PC-9 (cell line): ENCODE data around the gene C1orf105. TPM values are rescaled to one million over a fixed set of nuclear protein-coding genes. Genes with fewer than 3 reads are reported as not detected.

Experiments used
- BruUV-seq: library from RNA; stranded (reverse); fragments of 400-500 nt; replicated peaks from 2 replicates; lab custom pipeline; 2021; lab: Mats Ljungman, UMichigan
- CTCF ChIA-PET: fragments of 300-600 bp; sonication (Branson Sonifier 250); formaldehyde crosslinking; loops from one replicate; lab custom pipeline; 2022; ENCODE audit warnings: antibody characterized with exemption; lab: Charles Lee
- POLR2A ChIA-PET: fragments of 300-600 bp; sonication (Branson Sonifier 250); formaldehyde crosslinking; loops from one replicate; lab custom pipeline; 2022; ENCODE audit warnings: antibody characterized with exemption; ENCODE audit not compliant: unreplicated experiment; lab: Charles Lee
- DNase-seq, 2 experiments: peaks; one replicate each; pipeline versions ENCODE4 v3.0.0 to v3.0.0-alpha.2; 2015 to 2022; ENCODE audit warnings: mixed read lengths in 1 of 2
- H2AFZ ChIP-seq: fragments of 200-600 bp; sonication (generic); 2 replicates; pipeline ENCODE4 v1.8.1; 2017; ENCODE audit warnings: antibody characterized with exemption
- H3F3A ChIP-seq: fragments of 200-600 bp; sonication (generic); 2 replicates; pipeline ENCODE4 v1.8.1; 2017; ENCODE audit warnings: antibody characterized with exemption, mild to moderate bottlenecking, low read depth; ENCODE audit not compliant: insufficient read depth
- H3K27ac ChIP-seq: fragments of 200-600 bp; sonication (generic); 2 replicates; pipeline ENCODE4 v1.6.1; 2016; ENCODE audit warnings: mixed run types
- H3K27me3 ChIP-seq: fragments of 200-600 bp; sonication (generic); 2 replicates; pipeline ENCODE4 v1.6.1; 2016; ENCODE audit warnings: low read depth, mixed run types; ENCODE audit not compliant: insufficient read depth
- H3K36me3 ChIP-seq: fragments of 200-600 bp; sonication (generic); 2 replicates; pipeline ENCODE4 v1.6.1; 2016; ENCODE audit warnings: low read depth, mixed run types
- H3K4me1 ChIP-seq: fragments of 200-600 bp; sonication (generic); replicated peaks from 2 replicates; pipeline ENCODE4 v1.6.1; 2016; ENCODE audit warnings: mixed run types; ENCODE audit not compliant: insufficient read depth
- H3K4me2 ChIP-seq: fragments of 200-600 bp; sonication (generic); 2 replicates; pipeline ENCODE4 v1.6.1; 2017; ENCODE audit warnings: mixed run types
- H3K4me3 ChIP-seq: fragments of 200-600 bp; sonication (generic); 2 replicates; pipeline ENCODE4 v1.6.1; 2016; ENCODE audit warnings: mixed run types
- H3K79me2 ChIP-seq: fragments of 200-600 bp; sonication (generic); 2 replicates; pipeline ENCODE4 v1.6.1; 2017; ENCODE audit warnings: low read depth, mixed run types
- H3K9me2 ChIP-seq: fragments of 200-600 bp; sonication (generic); 2 replicates; pipeline ENCODE4 v1.8.1; 2017; ENCODE audit warnings: mild to moderate bottlenecking; ENCODE audit not compliant: insufficient read depth
- H3K9me3 ChIP-seq: fragments of 200-600 bp; sonication (generic); 2 replicates; pipeline ENCODE4 v1.8.1; 2016; ENCODE audit warnings: low read depth; ENCODE audit not compliant: insufficient read depth
- H4K20me1 ChIP-seq: fragments of 200-600 bp; sonication (generic); 2 replicates; pipeline ENCODE4 v1.8.1; 2017; ENCODE audit not compliant: insufficient read depth
- CTCF ChIP-seq: fragments of 200-600 bp; sonication (generic); conservative IDR thresholded peaks from 2 replicates; pipeline ENCODE4 v1.6.1; 2017; ENCODE audit warnings: mixed run types, antibody characterized with exemption, mild to moderate bottlenecking, moderate library complexity
- EZH2 ChIP-seq: fragments of 200-600 bp; sonication (generic); IDR thresholded peaks from 2 replicates; pipeline ENCODE4 v1.8.0; 2017; ENCODE audit warnings: antibody characterized with exemption, low read depth
- intact Hi-C: fragments of 100-400 bp; cut with micrococcal nuclease; formaldehyde crosslinking; loops from one replicate; pipeline ENCODE4 v1.10.0; 2022; ENCODE audit not compliant: unreplicated experiment
- total RNA-seq: library from RNA; stranded (reverse); gene quantifications from 2 replicates; pipeline ENCODE4 v1.2.3, GENCODE V29; 2021

C1orf105 gene
- total RNA-seq, 1 experiment from 2014 or later: not detected

GRCh38 chr1:172395576-172395975 lies 24.9 kb upstream of the C1orf105 start:
- BruUV-seq: no TSS peak
- H3K9me3 ChIP-seq: no peaks in the 10 kb centered on the region
- no peaks in the 10 kb centered on the region for H4K20me1 ChIP-seq
- no peaks in the 10 kb centered on the region for H3K36me3 ChIP-seq
- no peaks in the 10 kb centered on the region for H3K27me3 ChIP-seq
- no peaks in the 10 kb centered on the region for H3F3A ChIP-seq
- POLR2A ChIA-PET: no interaction called here
- no peak overlapping the region for H3K27ac ChIP-seq
- no peak overlapping the region for H3K4me3 ChIP-seq
- no peaks in the 10 kb centered on the region for H3K4me1 ChIP-seq
- CTCF ChIA-PET: no interaction called here
- H3K9me2 ChIP-seq: no peaks in the 10 kb centered on the region
- intact Hi-C loops: loop anchor here (5.0 kb wide), 1 partner anchor 303 kb away; no protein-coding TSS in a partner anchor
- H3K79me2 ChIP-seq: no peaks in the 10 kb centered on the region
- no peak overlapping the region for H3K4me2 ChIP-seq
- TF ChIP-seq CTCF (no peak), EZH2 (no peak)
- H2AFZ ChIP-seq: no peak overlapping the region
- no peak for DNase-seq

- H3K4me1 ChIP-seq: no peaks in the 10 kb centered on the region
- H3F3A ChIP-seq: no peaks in the 10 kb centered on the region
Observed at GRCh38 chr1:172397221-172397620, 23.3 kb upstream of the C1orf105 start.

GRCh38 chr1:172397633-172398032 lies 22.9 kb upstream of the C1orf105 start:
- H3F3A ChIP-seq: no peaks in the 10 kb centered on the region
- no peaks in the 10 kb centered on the region for H3K27me3 ChIP-seq
- no peak for DNase-seq
- H3K4me2 ChIP-seq: no peak overlapping the region
- intact Hi-C loops: loop anchor here (2.0 to 5.0 kb wide), 3 partner anchors 41 to 305 kb away; no protein-coding TSS in a partner anchor
- no peak for TF ChIP-seq EZH2
- TF ChIP-seq CTCF: no peak
- H2AFZ ChIP-seq: no peak overlapping the region
- H3K4me3 ChIP-seq: no peak overlapping the region
- no peaks in the 10 kb centered on the region for H3K9me2 ChIP-seq
- H3K79me2 ChIP-seq: no peaks in the 10 kb centered on the region
- ChIA-PET CTCF (interaction anchor here (0.6 kb wide), 1 partner anchor 401 kb away, joined by 3 read pairs; no protein-coding TSS in a partner anchor), POLR2A (no interaction called here)
- no TSS peak for BruUV-seq
- H3K4me1 ChIP-seq: no peaks in the 10 kb centered on the region
- no peak overlapping the region for H3K27ac ChIP-seq
- no peaks in the 10 kb centered on the region for H3K36me3 ChIP-seq
- H4K20me1 ChIP-seq: no peaks in the 10 kb centered on the region
- no peaks in the 10 kb centered on the region for H3K9me3 ChIP-seq

More at GRCh38 chr1:172397221-172397620, 23.3 kb upstream of the C1orf105 start:
- no peak overlapping the region for H2AFZ ChIP-seq
- no peak for DNase-seq
- no peaks in the 10 kb centered on the region for H4K20me1 ChIP-seq
- CTCF ChIA-PET: no interaction called here
- intact Hi-C loops: loop anchor here (5.0 kb wide), 1 partner anchor 305 kb away; no protein-coding TSS in a partner anchor
- H3K27ac ChIP-seq: no peak overlapping the region
- POLR2A ChIA-PET: no interaction called here
- no peak overlapping the region for H3K4me3 ChIP-seq
- H3K36me3 ChIP-seq: no peaks in the 10 kb centered on the region
- no peaks in the 10 kb centered on the region for H3K9me2 ChIP-seq
- no peaks in the 10 kb centered on the region for H3K79me2 ChIP-seq
- H3K27me3 ChIP-seq: no peaks in the 10 kb centered on the region
- BruUV-seq: no TSS peak
- no peak for TF ChIP-seq EZH2
- H3K9me3 ChIP-seq: no peaks in the 10 kb centered on the region
- H3K4me2 ChIP-seq: no peak overlapping the region

- no peak overlapping the region for H2AFZ ChIP-seq
- H3F3A ChIP-seq: no peaks in the 10 kb centered on the region
- H3K9me2 ChIP-seq: no peaks in the 10 kb centered on the region
- no TSS peak for BruUV-seq
- POLR2A ChIA-PET: no interaction called here
- CTCF ChIA-PET: interaction anchor here (0.6 to 1.0 kb wide), 2 partner anchors 401 to 597 kb away, joined by 3 to 4 read pairs; no protein-coding TSS in a partner anchor
- H3K4me2 ChIP-seq: no peak overlapping the region
- no peaks in the 10 kb centered on the region for H3K4me1 ChIP-seq
- H3K9me3 ChIP-seq: no peaks in the 10 kb centered on the region
- no peak overlapping the region for H3K27ac ChIP-seq
- no peak for DNase-seq
- TF ChIP-seq CTCF: no peak
- TF ChIP-seq EZH2: no peak
- no peaks in the 10 kb centered on the region for H3K36me3 ChIP-seq
- no peaks in the 10 kb centered on the region for H3K79me2 ChIP-seq
- H3K27me3 ChIP-seq: no peaks in the 10 kb centered on the region
- no peak overlapping the region for H3K4me3 ChIP-seq
- no peaks in the 10 kb centered on the region for H4K20me1 ChIP-seq
- intact Hi-C loops: loop anchor here (2.0 to 5.0 kb wide), 3 partner anchors 41 to 306 kb away; no protein-coding TSS in a partner anchor
Observed at GRCh38 chr1:172398193-172398592, 22.3 kb upstream of the C1orf105 start.
